Fibroblast of lung (primary cell): ENCODE results near the gene SRP14.

ENCODE experiments used
- CTCF ChIP-seq, 2 donors: IDR thresholded peaks in 1 of 2; conservative IDR thresholded peaks in 1 of 2; 1 replicate in 1 of 2; 2 replicates in 1 of 2; pipeline ENCODE4 v1.5.1; 2011 to 2012; ENCODE audit warnings: low read length in 2 of 2, control low read depth in 1 of 2, inconsistent platforms in 1 of 2, low read depth in 1 of 2, mild to moderate bottlenecking in 1 of 2
- EZH2 ChIP-seq: IDR thresholded peaks from 2 replicates; pipeline ENCODE4 v1.5.1; 2012; ENCODE audit warnings: low read length, control low read depth, mild to moderate bottlenecking; ENCODE audit errors: missing control alignments

GRCh38 chr15:40054855-40055575, 16.0 kb upstream of the SRP14 start:
- no peak for TF ChIP-seq EZH2
- no peak for TF ChIP-seq CTCF (conservative IDR thresholded peaks at IDR 0.05 in 1 of 2, IDR thresholded peaks at IDR 0.05 in 1 of 2; ENCODE audit: low read depth in 1 of 2, low read length in 2 of 2)
